Caco-2 (cell line): Measurements from ENCODE around the gene MAPRE2. TPM values are rescaled to one million over a fixed set of nuclear protein-coding genes. Genes with fewer than 3 reads are reported as not detected.
"Not testable (repeated sequence)": the region's sequence is repeated elsewhere in the genome, so short reads cannot be mapped to it uniquely, and the experiment has no call there.

Experiments
- BruUV-seq: library from RNA; stranded (reverse); fragments of 400-500 nt; replicated peaks from 2 replicates; lab custom pipeline; 2021; lab: Mats Ljungman, UMichigan
- CTCF ChIA-PET: fragments of 300-600 bp; sonication (Branson Sonifier 250); formaldehyde crosslinking; loops from one replicate; lab custom pipeline; 2022; ENCODE audit warnings: antibody characterized with exemption; lab: Charles Lee
- POLR2A ChIA-PET: fragments of 300-600 bp; sonication (Branson Sonifier 250); formaldehyde crosslinking; loops from one replicate; lab custom pipeline; 2022; ENCODE audit warnings: antibody characterized with exemption; lab: Charles Lee
- DNase-seq, 2 experiments: peaks; one replicate each; pipeline versions ENCODE4 v3.0.0 to v3.0.0-alpha.2; 2020 to 2022
- H3K27me3 ChIP-seq: replicated peaks from 2 replicates; pipeline ENCODE4 v1.6.0; 2011; ENCODE audit warnings: low read length; ENCODE audit not compliant: control insufficient read depth, insufficient read depth
- H3K36me3 ChIP-seq: 2 replicates; pipeline ENCODE4 v1.5.1; 2011; ENCODE audit warnings: low read length; ENCODE audit not compliant: control insufficient read depth, insufficient read depth
- H3K4me1 ChIP-seq: fragments of 250-450 bp; sonication (Bioruptor Pico); 2 replicates; pipeline ENCODE4 v1.5.1; 2020; ENCODE audit warnings: mild to moderate bottlenecking
- H3K4me3 ChIP-seq: 2 replicates; pipeline ENCODE4 v1.5.1; 2011; ENCODE audit warnings: low read depth, mild to moderate bottlenecking, control low read depth, low read length
- H3K9me3 ChIP-seq: fragments of 250-450 bp; sonication (Bioruptor Pico); 2 replicates; pipeline ENCODE4 v1.5.1; 2020; ENCODE audit warnings: mild to moderate bottlenecking, moderate library complexity
- H3K27ac Mint-ChIP-seq: one replicate; pipeline ENCODE4 v1.8.0; 2022; ENCODE audit warnings: mixed read lengths; ENCODE audit not compliant: unreplicated experiment
- H3K27me3 Mint-ChIP-seq: one replicate; pipeline ENCODE4 v1.8.0; 2022; ENCODE audit warnings: mixed read lengths; ENCODE audit not compliant: insufficient read depth, unreplicated experiment
- H3K36me3 Mint-ChIP-seq: one replicate; pipeline ENCODE4 v1.8.0; 2022; ENCODE audit warnings: mild to moderate bottlenecking, mixed read lengths; ENCODE audit not compliant: insufficient read depth, unreplicated experiment
- H3K4me1 Mint-ChIP-seq: one replicate; pipeline ENCODE4 v1.8.0; 2022; ENCODE audit warnings: low read depth, mixed read lengths; ENCODE audit not compliant: unreplicated experiment
- H3K4me3 Mint-ChIP-seq: one replicate; pipeline ENCODE4 v1.8.0; 2022; ENCODE audit warnings: mild to moderate bottlenecking, moderate library complexity, mixed read lengths; ENCODE audit not compliant: unreplicated experiment
- H3K9me3 Mint-ChIP-seq: one replicate; pipeline ENCODE4 v1.8.0; 2022; ENCODE audit warnings: mixed read lengths; ENCODE audit not compliant: unreplicated experiment
- CTCF ChIP-seq, 2 experiments: fragments of 200-600 bp in 1 of 2; IDR thresholded peaks; 1 replicate in 1 of 2; 2 replicates in 1 of 2; pipeline versions ENCODE4 v1.5.1 to v1.8.0; 2011 to 2022; ENCODE audit warnings: antibody characterized with exemption in 1 of 2, control low read depth in 1 of 2, inconsistent platforms in 1 of 2, low read depth in 1 of 2, low read length in 1 of 2, mild to moderate bottlenecking in 1 of 2, moderate library complexity in 1 of 2; ENCODE audit not compliant: insufficient read depth in 1 of 2, severe bottlenecking in 1 of 2, unreplicated experiment in 1 of 2
- intact Hi-C: fragments of 100-400 bp; cut with micrococcal nuclease; formaldehyde crosslinking; loops from one replicate; pipeline ENCODE4 v1.10.0; 2022; ENCODE audit not compliant: unreplicated experiment
- total RNA-seq: library from RNA; stranded (reverse); gene quantifications from 2 replicates; pipeline ENCODE4 v1.2.3, GENCODE V29; 2022

MAPRE2 gene
- total RNA-seq, 1 experiment from 2014 or later = 9.3 TPM

GRCh38 chr18:35167332-35167731 lies 126.1 kb downstream of the MAPRE2 start:
- H3K4me3 ChIP-seq = no peak overlapping the region
- no peaks in the 10 kb centered on the region for H3K4me1 ChIP-seq
- intact Hi-C loops = no loop called here
- Mint-ChIP-seq H3K9me3 (no peaks in the 10 kb centered on the region), H3K27ac (no peak overlapping the region), H3K27me3 (no peaks in the 10 kb centered on the region), H3K36me3 (no peaks in the 10 kb centered on the region), H3K4me3 (no peak overlapping the region), H3K4me1 (no peaks in the 10 kb centered on the region)
- ChIA-PET CTCF (no interaction called here), POLR2A (no interaction called here)
- BruUV-seq = no TSS peak
- H3K9me3 ChIP-seq = no peaks in the 10 kb centered on the region
- TF ChIP-seq CTCF (IDR thresholded peaks at IDR 0.05; ENCODE audit: insufficient read depth in 1 of 2, low read depth in 1 of 2, low read length in 1 of 2, severe bottlenecking in 1 of 2, unreplicated experiment in 1 of 2) = no peak
- no peaks in the 10 kb centered on the region for H3K27me3 ChIP-seq
- H3K36me3 ChIP-seq = no peaks in the 10 kb centered on the region
- DNase-seq = no peak

- Mint-ChIP-seq H3K27ac (no peak overlapping the region), H3K36me3 (no peaks in the 10 kb centered on the region), H3K9me3 (no peaks in the 10 kb centered on the region), H3K27me3 (no peaks in the 10 kb centered on the region), H3K4me1 (no peaks in the 10 kb centered on the region), H3K4me3 (no peak overlapping the region)
- H3K36me3 ChIP-seq = no peaks in the 10 kb centered on the region
- no peaks in the 10 kb centered on the region for H3K4me1 ChIP-seq
- intact Hi-C loops = no loop called here
- BruUV-seq = no TSS peak
- H3K27me3 ChIP-seq = no peaks in the 10 kb centered on the region
- H3K9me3 ChIP-seq = no peaks in the 10 kb centered on the region
- H3K4me3 ChIP-seq = no peak overlapping the region
- POLR2A ChIA-PET = no interaction called here
- TF ChIP-seq CTCF (IDR thresholded peaks at IDR 0.05; ENCODE audit: insufficient read depth in 1 of 2, low read depth in 1 of 2, low read length in 1 of 2, severe bottlenecking in 1 of 2, unreplicated experiment in 1 of 2) = no peak
- DNase-seq = no peak
- CTCF ChIA-PET = no interaction called here
Observed at GRCh38 chr18:35167857-35168256, 126.6 kb downstream of the MAPRE2 start.

DNA sequence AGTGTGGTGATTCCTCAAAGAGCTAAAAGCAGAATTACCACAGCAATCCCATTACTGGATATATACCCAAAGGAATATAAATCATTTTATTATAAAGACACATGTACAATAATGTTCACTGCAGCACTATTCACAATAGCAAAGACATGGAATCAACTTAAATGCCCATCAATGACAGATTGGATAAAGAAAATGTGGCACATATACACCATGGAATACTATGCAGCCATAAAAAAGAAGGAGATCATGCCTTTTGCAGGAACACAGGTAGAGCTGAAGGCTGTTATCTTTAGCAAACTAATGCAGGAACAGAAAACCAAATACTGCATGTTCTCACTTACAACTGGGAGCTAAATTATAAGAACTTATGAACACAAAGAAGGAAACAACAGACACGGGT lies 129.1 kb downstream of the MAPRE2 start:
- BruUV-seq, H3K4me1 ChIP-seq: not testable (repeated sequence)

More for the DNA sequence above, 129.1 kb downstream of the MAPRE2 start:
- H3K36me3 ChIP-seq, H3K27ac Mint-ChIP-seq, H3K4me3 Mint-ChIP-seq, POLR2A ChIA-PET, intact Hi-C loops, H3K4me3 ChIP-seq, H3K27me3 ChIP-seq, H3K9me3 ChIP-seq, H3K4me1 Mint-ChIP-seq, H3K9me3 Mint-ChIP-seq, H3K36me3 Mint-ChIP-seq, H3K27me3 Mint-ChIP-seq, CTCF ChIA-PET, DNase-seq: not testable (repeated sequence)
